Gastroesophageal sphincter (tissue), 4 donors: Measurements from ENCODE around the gene NCAPG. TPM values are rescaled to one million over a fixed set of nuclear protein-coding genes. Genes with fewer than 3 reads are reported as not detected.
A peak's percentile ranks its signal among the peaks of the same experiment; 100 is the strongest.
"Not testable (repeated sequence)": the region's sequence is repeated elsewhere in the genome, so short reads cannot be mapped to it uniquely, and the experiment has no call there.

Experiments
- ATAC-seq: fragments of 150-250 bp; one replicate; pipeline ENCODE4 v1.9.1; 2016; ENCODE audit warnings: mild to moderate bottlenecking, moderate library complexity
- H3K27ac ChIP-seq, 4 donors: fragments of 200-600 bp; sonication (generic) in 3 of 4; 1 replicate in 3 of 4; 2 replicates in 1 of 4; pipeline ENCODE4 v1.5.1; 2016 to 2019
- H3K27me3 ChIP-seq: fragments of 200-600 bp; sonication (generic); one replicate; pipeline ENCODE4 v1.5.1; 2019
- H3K36me3 ChIP-seq, 2 donors: fragments of 200-600 bp; sonication (generic); one replicate each; pipeline ENCODE4 v1.5.1; 2019; ENCODE audit warnings: control low read depth in 1 of 2
- H3K4me1 ChIP-seq, 3 donors: fragments of 200-600 bp; sonication (generic); 1 replicate in 2 of 3; 2 replicates in 1 of 3; pipeline ENCODE4 v1.5.1; 2016 to 2019; ENCODE audit warnings: control low read depth in 2 of 3
- H3K4me3 ChIP-seq, 2 donors: fragments of 200-600 bp; sonication (generic); one replicate each; pipeline ENCODE4 v1.5.1; 2019; ENCODE audit warnings: mild to moderate bottlenecking in 1 of 2, moderate library complexity in 1 of 2
- H3K9me3 ChIP-seq, 3 donors: fragments of 200-600 bp; sonication (generic); one replicate each; pipeline ENCODE4 v1.5.1; 2017 to 2019; ENCODE audit warnings: control low read depth in 2 of 3
- CTCF ChIP-seq, 4 experiments: fragments of 200-600 bp in 2 of 4; fragments of 450-650 bp in 2 of 4; sonication (generic) in 1 of 4; IDR thresholded peaks; one replicate each; pipeline ENCODE4 v1.5.1; 2017 to 2019; ENCODE audit warnings: antibody characterized with exemption in 4 of 4, mild to moderate bottlenecking in 2 of 4, moderate library complexity in 2 of 4
- EP300 ChIP-seq: sonication (generic); formaldehyde crosslinking; IDR thresholded peaks from one replicate; pipeline ENCODE4 v1.6.1; 2017; ENCODE audit warnings: antibody characterized with exemption, mild to moderate bottlenecking
- POLR2A ChIP-seq, 2 donors: fragments of 450-650 bp; IDR thresholded peaks; one replicate each; pipeline ENCODE4 v1.6.1; 2017; ENCODE audit warnings: antibody characterized with exemption in 2 of 2, mild to moderate bottlenecking in 2 of 2, moderate library complexity in 1 of 2
- POLR2AphosphoS5 ChIP-seq: sonication (generic); formaldehyde crosslinking; IDR thresholded peaks from one replicate; pipeline ENCODE4 v1.6.1; 2017; ENCODE audit warnings: antibody characterized with exemption
- WGBS, 2 donors: methylation state at CpG; one replicate each; pipeline ENCODE4 v1.1.5; 2018; ENCODE audit warnings: low coverage in 1 of 2; 5-methylcytosine and 5-hydroxymethylcytosine counted together
- total RNA-seq, 4 donors: library from RNA; depleted of rRNA; stranded (reverse); fragments of >200 nt; gene quantifications; one replicate each; pipeline ENCODE4 v1.1.0, GENCODE V29; 2016

The NCAPG gene
- total RNA-seq, 4 donors from 2014 or later, result 1.4 to 3.0 TPM; not detected in 2

- Histone ChIP-seq H3K36me3 (no peaks in the 10 kb centered on the region), H3K4me1 (peaks cover 0 to 5% (median 2%) of the 10 kb centered on the region in 3 donors), H3K9me3 (no peaks in the 10 kb centered on the region), H3K4me3 (no peak overlapping the region), H3K27ac (no peak overlapping the region), H3K27me3 (no peaks in the 10 kb centered on the region)
- no peak for ATAC-seq
- 87 to 95% methylated on average over 7 to 9 of the region's 12 CpGs for WGBS, 2 donors
- TF ChIP-seq EP300 (no peak), CTCF (IDR thresholded peaks at IDR 0.05) (no peak), POLR2A (IDR thresholded peaks at IDR 0.05) (no peak), POLR2AphosphoS5 (no peak)
Observed at GRCh38 chr4:17816142-17816541, 5.4 kb downstream of the NCAPG start.

- Histone ChIP-seq H3K4me3 (no peak overlapping the region), H3K27ac (no peak overlapping the region), H3K4me1 (no peaks in the 10 kb centered on the region), H3K27me3 (no peaks in the 10 kb centered on the region), H3K36me3 (no peaks in the 10 kb centered on the region), H3K9me3 (no peaks in the 10 kb centered on the region)
- 53 to 55% methylated on average over 5 of the region's 5 CpGs for WGBS, 2 donors
- TF ChIP-seq CTCF (IDR thresholded peaks at IDR 0.05), result peak in 3 of 4 experiments; percentile 44 to 54 (median 52)
- no peak for TF ChIP-seq POLR2A (IDR thresholded peaks at IDR 0.05)
- no peak for ATAC-seq
Observed at GRCh38 chr4:17817027-17817426, 6.2 kb downstream of the NCAPG start.

GRCh38 chr4:17823871-17824669, 13.3 kb downstream of the NCAPG start:
- no peak overlapping the region for H3K4me3 ChIP-seq
- H3K36me3 ChIP-seq, result no peaks in the 10 kb centered on the region
- ATAC-seq, result no peak
- TF ChIP-seq EP300 (no peak), CTCF (IDR thresholded peaks at IDR 0.05) (no peak), POLR2AphosphoS5 (no peak), POLR2A (IDR thresholded peaks at IDR 0.05) (no peak)
- WGBS, 2 donors, result 50 to 77% methylated on average over 1 of the region's 1 CpG
- no peaks in the 10 kb centered on the region for H3K27me3 ChIP-seq
- H3K9me3 ChIP-seq, result no peaks in the 10 kb centered on the region
- no peak overlapping the region for H3K27ac ChIP-seq
- H3K4me1 ChIP-seq, result no peaks in the 10 kb centered on the region

GRCh38 chr4:17846266-17846665, 35.5 kb downstream of the NCAPG start:
- H3K4me3 ChIP-seq, result no peak overlapping the region
- peaks cover 0 to 12% (median 0%) of the 10 kb centered on the region in 3 donors for H3K9me3 ChIP-seq
- H3K27ac ChIP-seq, result no peak overlapping the region
- TF ChIP-seq CTCF (IDR thresholded peaks at IDR 0.05) (no peak), POLR2AphosphoS5 (no peak), POLR2A (IDR thresholded peaks at IDR 0.05) (no peak), EP300 (no peak)
- no peak for ATAC-seq
- no peaks in the 10 kb centered on the region for H3K27me3 ChIP-seq
- 81 to 82% methylated on average over 2 of the region's 2 CpGs for WGBS, 2 donors
- H3K4me1 ChIP-seq, result no peaks in the 10 kb centered on the region
- no peaks in the 10 kb centered on the region for H3K36me3 ChIP-seq

- WGBS, 2 donors, result 80 to 100% methylated on average over 1 of the region's 1 CpG
- not testable (repeated sequence) for H3K27me3 ChIP-seq, H3K4me1 ChIP-seq, H3K27ac ChIP-seq, H3K36me3 ChIP-seq, H3K4me3 ChIP-seq, ATAC-seq
- peaks cover 0 to 12% (median 0%) of the 10 kb centered on the region in 3 donors for H3K9me3 ChIP-seq
Observed at GRCh38 chr4:17850295-17850694, 39.5 kb downstream of the NCAPG start.
